HG02852 (cell line): Measurements from ENCODE around the gene RABL6.
"Not testable (repeated sequence)": the region's sequence is repeated elsewhere in the genome, so short reads cannot be mapped to it uniquely, and the experiment has no call there.

ENCODE experiments used
- ATAC-seq: cut with Tn5 transposase; IDR thresholded peaks from one replicate; pipeline ENCODE4 v1.9.1; 2021; ENCODE audit warnings: mild to moderate bottlenecking, moderate library complexity; ENCODE audit not compliant: unreplicated experiment

RABL6 gene

GRCh38 chr9:136793086-136793946 is 14.4 kb upstream of the RABL6 start:
- no peak for ATAC-seq

- no peak for ATAC-seq
These were observed 13.3 kb upstream of the RABL6 start for GRCh38 chr9:136794281-136794999.

GRCh38 chr9:136795000-136795348 is 12.8 kb upstream of the RABL6 start:
- ATAC-seq = no peak

- ATAC-seq = no peak
These were observed 11.4 kb upstream of the RABL6 start, which contains the start of gene CCDC183 for GRCh38 chr9:136796238-136796774. Gene CCDC183, plus strand, starts transcription at chr9:136796338. Its CDS starts 60 bp downstream, at chr9:136796398.

GRCh38 chr9:136796775-136797347 is 10.9 kb upstream of the RABL6 start:
- not testable (repeated sequence) for ATAC-seq

GRCh38 chr9:136798708-136799078 is 9.1 kb upstream of the RABL6 start:
- ATAC-seq = no peak

GRCh38 chr9:136799079-136799853 is 8.5 kb upstream of the RABL6 start:
- ATAC-seq = no peak

- no peak for ATAC-seq
These were observed 7.7 kb upstream of the RABL6 start for GRCh38 chr9:136799854-136800657.

- ATAC-seq = no peak
These were observed 5.4 kb upstream of the RABL6 start for GRCh38 chr9:136802321-136802720.

- not testable (repeated sequence) for ATAC-seq
These were observed 4.7 kb upstream of the RABL6 start for GRCh38 chr9:136803009-136803550.

GRCh38 chr9:136803551-136804508 is 3.9 kb upstream of the RABL6 start:
- ATAC-seq = no peak

GRCh38 chr9:136804509-136805206 is 3.1 kb upstream of the RABL6 start:
- no peak for ATAC-seq

GRCh38 chr9:136805207-136805740 is 2.5 kb upstream of the RABL6 start:
- no peak for ATAC-seq

GRCh38 chr9:136806067-136806466 is 1.7 kb upstream of the RABL6 start:
- no peak for ATAC-seq

GRCh38 chr9:136806631-136807201 is 1.0 kb upstream of the RABL6 start:
- ATAC-seq = no peak

- peak; percentile 36 for ATAC-seq
These were observed 492 bp downstream of the RABL6 start for GRCh38 chr9:136808075-136808805.

GRCh38 chr9:136808806-136809158 is 1.0 kb downstream of the RABL6 start:
- ATAC-seq = no peak
